Activated CD4-positive, alpha-beta T cell treated with anti-CD3 and anti-CD28 coated beads, Interleukin-2, amount 10 ng/mL, durations not matched to agents 7 days and 5 days (primary cell): ENCODE data around the gene LSM7. TPM values are rescaled to one million over a fixed set of nuclear protein-coding genes. Genes with fewer than 3 reads are reported as not detected.
A peak's percentile ranks its signal among the peaks of the same experiment; 100 is the strongest.

Experiments used
- CTCF ChIA-PET: fragments of 350-600 bp; sonication (Branson Sonifier 250); formaldehyde crosslinking; loops from one replicate; lab custom pipeline; 2021; ENCODE audit warnings: antibody characterized with exemption; lab: Charles Lee
- POLR2A ChIA-PET: fragments of 350-600 bp; sonication (Branson Sonifier 250); formaldehyde crosslinking; loops from one replicate; lab custom pipeline; 2021; ENCODE audit warnings: antibody characterized with exemption; lab: Charles Lee
- DNase-seq: peaks from one replicate; pipeline ENCODE4 v3.0.0-alpha.2; 2020
- H3K27ac Mint-ChIP-seq: one replicate; pipeline ENCODE4 v1.8.0; 2021; ENCODE audit warnings: mild to moderate bottlenecking, moderate library complexity, mixed read lengths
- H3K27me3 Mint-ChIP-seq: one replicate; pipeline ENCODE4 v1.8.0; 2021; ENCODE audit warnings: mixed read lengths
- H3K36me3 Mint-ChIP-seq: one replicate; pipeline ENCODE4 v1.8.0; 2021; ENCODE audit warnings: low read depth, mixed read lengths
- H3K4me1 Mint-ChIP-seq: one replicate; pipeline ENCODE4 v1.8.0; 2021; ENCODE audit warnings: mixed read lengths
- H3K4me3 Mint-ChIP-seq: one replicate; pipeline ENCODE4 v1.8.0; 2021; ENCODE audit warnings: mild to moderate bottlenecking, moderate library complexity, mixed read lengths
- H3K9me3 Mint-ChIP-seq: one replicate; pipeline ENCODE4 v1.8.0; 2021; ENCODE audit warnings: mixed read lengths
- total RNA-seq, 2 experiments: library from RNA; stranded (reverse); gene quantifications; one replicate each; pipeline ENCODE4 v1.2.3, GENCODE V29; 2021

Gene LSM7
- total RNA-seq, 2 experiments from 2014 or later = 105 to 114 TPM

- ChIA-PET CTCF (no interaction called here), POLR2A (no interaction called here)
- Mint-ChIP-seq H3K27me3 (no peaks in the 10 kb centered on the region), H3K9me3 (peaks cover 8% of the 10 kb centered on the region), H3K27ac (no peak overlapping the region), H3K36me3 (peaks cover 12% of the 10 kb centered on the region), H3K4me1 (peaks cover 4% of the 10 kb centered on the region), H3K4me3 (no peak overlapping the region)
- DNase-seq = no peak
These were observed 11.4 kb upstream of the LSM7 start for GRCh38 chr19:2339644-2340310.

- H3K36me3 Mint-ChIP-seq = peaks cover 12% of the 10 kb centered on the region
- ChIA-PET CTCF (no interaction called here), POLR2A (no interaction called here)
- peaks cover 4% of the 10 kb centered on the region for H3K4me1 Mint-ChIP-seq
- H3K27me3 Mint-ChIP-seq = no peaks in the 10 kb centered on the region
- no peak overlapping the region for H3K27ac Mint-ChIP-seq
- DNase-seq = no peak
- peaks cover 8% of the 10 kb centered on the region for H3K9me3 Mint-ChIP-seq
- no peak overlapping the region for H3K4me3 Mint-ChIP-seq
These were observed 10.6 kb upstream of the LSM7 start for GRCh38 chr19:2338751-2339643.

- Mint-ChIP-seq H3K9me3 (peaks cover 8% of the 10 kb centered on the region), H3K4me1 (peaks cover 8% of the 10 kb centered on the region), H3K36me3 (peaks cover 12% of the 10 kb centered on the region), H3K27ac (no peak overlapping the region), H3K4me3 (no peak overlapping the region), H3K27me3 (no peaks in the 10 kb centered on the region)
- ChIA-PET POLR2A (no interaction called here), CTCF (interaction anchor here (1.1 kb wide), 1 partner anchor 15 kb away, joined by 4 read pairs; no protein-coding TSS in a partner anchor)
- DNase-seq = no peak
These were observed 9.7 kb upstream of the LSM7 start for GRCh38 chr19:2338055-2338615.

GRCh38 chr19:2337329-2337707 lies 8.9 kb upstream of the LSM7 start:
- no peak overlapping the region for H3K4me3 Mint-ChIP-seq
- H3K9me3 Mint-ChIP-seq = peaks cover 8% of the 10 kb centered on the region
- ChIA-PET CTCF (interaction anchor here (1.1 kb wide), 1 partner anchor 16 kb away, joined by 4 read pairs; no protein-coding TSS in a partner anchor), POLR2A (no interaction called here)
- no peak overlapping the region for H3K27ac Mint-ChIP-seq
- peaks cover 12% of the 10 kb centered on the region for H3K36me3 Mint-ChIP-seq
- DNase-seq = no peak
- H3K4me1 Mint-ChIP-seq = peaks cover 12% of the 10 kb centered on the region
- no peaks in the 10 kb centered on the region for H3K27me3 Mint-ChIP-seq

GRCh38 chr19:2336528-2337328 lies 8.3 kb upstream of the LSM7 start:
- H3K27me3 Mint-ChIP-seq = no peaks in the 10 kb centered on the region
- peaks cover 18% of the 10 kb centered on the region for H3K4me1 Mint-ChIP-seq
- H3K27ac Mint-ChIP-seq = peak overlapping the region; percentile 11
- CTCF ChIA-PET = no interaction called here
- peaks cover 8% of the 10 kb centered on the region for H3K9me3 Mint-ChIP-seq
- no peak overlapping the region for H3K4me3 Mint-ChIP-seq
- H3K36me3 Mint-ChIP-seq = peaks cover 12% of the 10 kb centered on the region
- POLR2A ChIA-PET = no interaction called here
- no peak for DNase-seq

GRCh38 chr19:2335848-2336247 lies 7.5 kb upstream of the LSM7 start:
- Mint-ChIP-seq H3K4me3 (no peak overlapping the region), H3K27ac (peak overlapping the region; percentile 79), H3K4me1 (peaks cover 27% of the 10 kb centered on the region), H3K36me3 (peaks cover 12% of the 10 kb centered on the region), H3K27me3 (no peaks in the 10 kb centered on the region), H3K9me3 (peaks cover 8% of the 10 kb centered on the region)
- no peak for DNase-seq
- CTCF ChIA-PET = no interaction called here
- POLR2A ChIA-PET = no interaction called here

- peak overlapping the region; percentile 79 for H3K27ac Mint-ChIP-seq
- CTCF ChIA-PET = no interaction called here
These were observed 6.8 kb upstream of the LSM7 start for GRCh38 chr19:2334986-2335846.

GRCh38 chr19:2334426-2334825 lies 6.0 kb upstream of the LSM7 start:
- no peak overlapping the region for H3K27ac Mint-ChIP-seq
- CTCF ChIA-PET = no interaction called here
- no peak for DNase-seq
- peaks cover 17% of the 10 kb centered on the region for H3K36me3 Mint-ChIP-seq
- H3K4me1 Mint-ChIP-seq = peaks cover 39% of the 10 kb centered on the region
- no peaks in the 10 kb centered on the region for H3K27me3 Mint-ChIP-seq
- POLR2A ChIA-PET = no interaction called here
- no peak overlapping the region for H3K4me3 Mint-ChIP-seq
- peaks cover 8% of the 10 kb centered on the region for H3K9me3 Mint-ChIP-seq

More at GRCh38 chr19:2334986-2335846, 6.8 kb upstream of the LSM7 start:
- Mint-ChIP-seq H3K4me1 (peaks cover 33% of the 10 kb centered on the region), H3K27me3 (no peaks in the 10 kb centered on the region), H3K36me3 (peaks cover 12% of the 10 kb centered on the region), H3K4me3 (no peak overlapping the region), H3K9me3 (peaks cover 8% of the 10 kb centered on the region)
- POLR2A ChIA-PET = no interaction called here
- no peak for DNase-seq

- Mint-ChIP-seq H3K36me3 (peaks cover 18% of the 10 kb centered on the region), H3K4me1 (peaks cover 43% of the 10 kb centered on the region), H3K27ac (peak overlapping the region; percentile 54), H3K9me3 (peaks cover 8% of the 10 kb centered on the region), H3K4me3 (no peak overlapping the region), H3K27me3 (no peaks in the 10 kb centered on the region)
- ChIA-PET CTCF (no interaction called here), POLR2A (no interaction called here)
- no peak for DNase-seq
These were observed 5.4 kb upstream of the LSM7 start for GRCh38 chr19:2333807-2334211.

GRCh38 chr19:2333027-2333806 lies 4.8 kb upstream of the LSM7 start:
- peaks cover 18% of the 10 kb centered on the region for H3K36me3 Mint-ChIP-seq
- peaks cover 8% of the 10 kb centered on the region for H3K9me3 Mint-ChIP-seq
- no peaks in the 10 kb centered on the region for H3K27me3 Mint-ChIP-seq
- CTCF ChIA-PET = interaction anchor here (0.6 to 2.1 kb wide), 2 partner anchors 45 to 245 kb away, joined by 4 to 6 read pairs; no protein-coding TSS in a partner anchor
- POLR2A ChIA-PET = no interaction called here
- peak overlapping the region; percentile 54 for H3K27ac Mint-ChIP-seq
- H3K4me3 Mint-ChIP-seq = no peak overlapping the region
- peaks cover 44% of the 10 kb centered on the region for H3K4me1 Mint-ChIP-seq
- DNase-seq = no peak

GRCh38 chr19:2332341-2333026 lies 4.1 kb upstream of the LSM7 start:
- Mint-ChIP-seq H3K4me3 (peak overlapping the region; percentile 45), H3K4me1 (peaks cover 47% of the 10 kb centered on the region), H3K9me3 (peaks cover 8% of the 10 kb centered on the region), H3K36me3 (peaks cover 20% of the 10 kb centered on the region), H3K27ac (peak overlapping the region; percentile 93), H3K27me3 (no peaks in the 10 kb centered on the region)
- peak; percentile 75 for DNase-seq
- ChIA-PET POLR2A (no interaction called here), CTCF (interaction anchor here (0.6 to 2.1 kb wide), 2 partner anchors 44 to 245 kb away, joined by 4 to 6 read pairs; no protein-coding TSS in a partner anchor)
